HepG2 (cell line): Measurements from ENCODE around the gene VWA1. TPM values are rescaled to one million over a fixed set of nuclear protein-coding genes. Genes with fewer than 3 reads are reported as not detected.
A peak's percentile ranks its signal among the peaks of the same experiment; 100 is the strongest.

Experiments
- AKNA ChIP-seq: sonication (generic); formaldehyde crosslinking; IDR thresholded peaks from 2 replicates; pipeline ENCODE4 v1.4.0; 2020; ENCODE audit warnings: missing genetic modification reagents, borderline replicate concordance
- ARHGAP35 ChIP-seq: sonication (generic); formaldehyde crosslinking; IDR thresholded peaks from 2 replicates; pipeline ENCODE4 v1.9.0; 2022; ENCODE audit warnings: mild to moderate bottlenecking, inconsistent platforms, moderate library complexity, missing genetic modification reagents, borderline replicate concordance
- CCDC6 ChIP-seq: sonication (generic); formaldehyde crosslinking; IDR thresholded peaks from 2 replicates; pipeline ENCODE4 v1.8.1; 2022; ENCODE audit warnings: mild to moderate bottlenecking, missing genetic modification reagents, moderate library complexity
- CREB3 ChIP-seq: sonication (generic); formaldehyde crosslinking; IDR thresholded peaks from 2 replicates; pipeline ENCODE4 v1.5.0; 2020; ENCODE audit warnings: missing genetic modification reagents
- FOXM1 ChIP-seq: sonication (generic); formaldehyde crosslinking; IDR thresholded peaks from 2 replicates; pipeline ENCODE4 v1.5.0; 2020; ENCODE audit warnings: missing genetic modification reagents
- GZF1 ChIP-seq: sonication (generic); formaldehyde crosslinking; IDR thresholded peaks from 2 replicates; pipeline ENCODE4 v1.5.1; 2020; ENCODE audit warnings: mild to moderate bottlenecking, missing genetic modification reagents
- MAFF ChIP-seq: IDR thresholded peaks from 2 replicates; pipeline ENCODE4 v1.6.1; 2011; ENCODE audit warnings: low read depth, low read length, improper control_type of control experiment
- MZF1 ChIP-seq: sonication (generic); formaldehyde crosslinking; IDR thresholded peaks from 2 replicates; pipeline ENCODE4 v1.8.1; 2023; ENCODE audit warnings: mild to moderate bottlenecking, missing genetic modification reagents, borderline replicate concordance
- RNF2 ChIP-seq: fragments of 450-650 bp; conservative IDR thresholded peaks from 2 replicates; pipeline ENCODE4 v1.6.1; 2016; ENCODE audit warnings: low read depth
- SMARCC2 ChIP-seq: fragments of 450-650 bp; IDR thresholded peaks from 2 replicates; pipeline ENCODE4 v1.6.1; 2017; ENCODE audit warnings: antibody characterized with exemption, mild to moderate bottlenecking
- U2AF1 ChIP-seq: fragments of 200-400 bp; formaldehyde crosslinking; optimal IDR thresholded peaks from 2 replicates; pipeline ENCODE3; 2017; ENCODE audit warnings: mild to moderate bottlenecking, low read depth, low read length
- UBTF ChIP-seq: sonication (generic); formaldehyde crosslinking; IDR thresholded peaks from 2 replicates; pipeline ENCODE4 v1.4.0; 2020; ENCODE audit warnings: mild to moderate bottlenecking, missing genetic modification reagents
- ZBTB2 ChIP-seq: sonication (generic); formaldehyde crosslinking; IDR thresholded peaks from 2 replicates; pipeline ENCODE4 v1.8.0; 2022; ENCODE audit warnings: low read depth, missing genetic modification reagents
- ZBTB43 ChIP-seq: sonication (generic); formaldehyde crosslinking; conservative IDR thresholded peaks from 2 replicates; pipeline ENCODE4 v1.4.0; 2020; ENCODE audit warnings: missing genetic modification reagents
- ZNF12 ChIP-seq: sonication (generic); formaldehyde crosslinking; IDR thresholded peaks from 2 replicates; pipeline ENCODE4 v1.5.0; 2020; ENCODE audit warnings: missing genetic modification reagents
- ZNF484 ChIP-seq: sonication (generic); formaldehyde crosslinking; IDR thresholded peaks from 2 replicates; pipeline ENCODE4 v1.5.1; 2020; ENCODE audit warnings: mild to moderate bottlenecking, low read depth, missing genetic modification reagents, borderline replicate concordance
- ZNF709 ChIP-seq: sonication (generic); formaldehyde crosslinking; IDR thresholded peaks from 2 replicates; pipeline ENCODE4 v1.5.0; 2020; ENCODE audit warnings: mild to moderate bottlenecking, missing genetic modification reagents
- ZNF780A ChIP-seq: sonication (generic); formaldehyde crosslinking; IDR thresholded peaks from 2 replicates; pipeline ENCODE4 v1.8.0; 2022; ENCODE audit warnings: mild to moderate bottlenecking, missing genetic modification reagents, moderate library complexity
- polyA plus RNA-seq, 8 experiments: library from polyadenylated mRNA; depleted of rRNA in 3 of 8; stranded (reverse) in 7 of 8; unstranded in 1 of 8; fragments of >200 nt; fragmentation: Illumina TruSeq in 4 of 8; extraction: Trizol in 4 of 8; gene quantifications; 2 replicates each; pipeline versions ENCODE4 v1.2.1 to v1.2.3, GENCODE V29; 2011 to 2016; ENCODE audit warnings: low read depth in 4 of 8, missing spikeins in 1 of 8, mixed read lengths in 1 of 8; ENCODE audit not compliant: insufficient read depth in 1 of 8
- total RNA-seq, 5 experiments: library from RNA; depleted of rRNA; stranded (reverse); fragments of >200 nt; fragmentation: Illumina TruSeq; extraction: Trizol; gene quantifications; 2 replicates each; pipeline ENCODE4 v1.2.3, GENCODE V29; 2016; ENCODE audit warnings: low read depth in 1 of 5

VWA1 gene
- total and polyA plus RNA-seq, 2 of the 13 experiments (the other 11 are each of a cell fraction or from before 2014, with no cell fraction given): 40.9 to 57.5 TPM

GRCh38 chr1:1399187-1399871, 36.2 kb upstream of the VWA1 start, which contains the start of gene CCNL2 (continued):
- TF ChIP-seq UBTF (CRISPR knock-in tag): peak; percentile 66; the same call in 1 of the 2 replicates
- no peak for TF ChIP-seq AKNA (CRISPR knock-in tag)
- TF ChIP-seq MZF1 (CRISPR knock-in tag): no peak
- TF ChIP-seq ZBTB43 (CRISPR knock-in tag): no peak
- TF ChIP-seq ZBTB2: peak; percentile 47; the same call in 1 of the 2 replicates
- no peak for TF ChIP-seq SMARCC2
- TF ChIP-seq ZNF484 (CRISPR knock-in tag): no peak
- TF ChIP-seq GZF1: no peak; the same call in 1 of the 2 replicates
- TF ChIP-seq ZNF780A (CRISPR knock-in tag): no peak
- no peak for TF ChIP-seq RNF2
- TF ChIP-seq CREB3 (CRISPR knock-in tag): no peak; the same call in 1 of the 2 replicates
- TF ChIP-seq CCDC6 (CRISPR knock-in tag): no peak
- TF ChIP-seq U2AF1: peak; percentile 52
- no peak; the same call in 1 of the 2 replicates for TF ChIP-seq ZNF12 (CRISPR knock-in tag)
- no peak for TF ChIP-seq MAFF
- peak; percentile 94; the same call in 1 of the 2 replicates for TF ChIP-seq ZNF709
- TF ChIP-seq FOXM1 (CRISPR knock-in tag): no peak
- TF ChIP-seq ARHGAP35 (CRISPR knock-in tag): no peak
